Stimulated activated CD4-positive, alpha-beta T cell treated with anti-CD3 and anti-CD28 coated beads, TNF-alpha, amount 100 ng/mL, for 24 hours (primary cell): ENCODE results near the gene DNAH8.

ENCODE experiments used
- DNase-seq, 3 experiments: peaks; one replicate each; pipeline ENCODE4 v3.0.0-alpha.2; 2020; ENCODE audit warnings: low read depth in 3 of 3

DNAH8 gene

GRCh38 chr6:39016839-39017546, 301.9 kb downstream of the DNAH8 start:
- no peak for DNase-seq

GRCh38 chr6:39017547-39017880, 302.4 kb downstream of the DNAH8 start:
- no peak for DNase-seq

GRCh38 chr6:39018103-39018502, 303.0 kb downstream of the DNAH8 start:
- no peak for DNase-seq

GRCh38 chr6:39020136-39020535, 305.0 kb downstream of the DNAH8 start:
- no peak for DNase-seq

GRCh38 chr6:39021041-39021440, 305.9 kb downstream of the DNAH8 start:
- no peak for DNase-seq

GRCh38 chr6:39021779-39022178, 306.7 kb downstream of the DNAH8 start:
- no peak for DNase-seq

GRCh38 chr6:39026175-39026574, 311.1 kb downstream of the DNAH8 start:
- no peak for DNase-seq

GRCh38 chr6:39029156-39030011, 314.3 kb downstream of the DNAH8 start:
- DNase-seq, result peak; percentile 8 to 59 (median 13)

- no peak for DNase-seq
Measured at GRCh38 chr6:39035681-39036080, 320.6 kb downstream of the DNAH8 start.

GRCh38 chr6:39037082-39037508, 322.0 kb downstream of the DNAH8 start:
- DNase-seq, result no peak

- no peak for DNase-seq
Measured at GRCh38 chr6:39037707-39038106, 322.6 kb downstream of the DNAH8 start.

GRCh38 chr6:39040080-39040673, 325.1 kb downstream of the DNAH8 start:
- DNase-seq, result no peak

GRCh38 chr6:39041072-39041471, 326.0 kb downstream of the DNAH8 start:
- DNase-seq, result no peak

- no peak for DNase-seq
Measured at GRCh38 chr6:39043776-39044175, 328.7 kb downstream of the DNAH8 start.

- DNase-seq, result no peak
Measured at GRCh38 chr6:39044181-39044580, 329.1 kb downstream of the DNAH8 start.

- DNase-seq, result no peak
Measured at GRCh38 chr6:39047434-39048327, 332.6 kb downstream of the DNAH8 start.

- DNase-seq, result peak in 1 of 3 experiments; percentile 8
Measured at GRCh38 chr6:39048481-39049399, 333.6 kb downstream of the DNAH8 start, which contains the start of gene GLP1R. Gene GLP1R (plus strand): TSS chr6:39048781. CDS start chr6:39048841, 60 bp downstream.

- DNase-seq, result no peak
Measured at GRCh38 chr6:39049575-39050283, 334.6 kb downstream of the DNAH8 start.

- no peak for DNase-seq
Measured at GRCh38 chr6:39050453-39051112, 335.5 kb downstream of the DNAH8 start.
